Measurements from ENCODE around the gene TRIM27.

- no peak for TF ChIP-seq CTCF (IDR thresholded peaks at IDR 0.05)
- TF ChIP-seq POLR2A (IDR thresholded peaks at IDR 0.05), result no peak
These were observed 16.4 kb downstream of the TRIM27 start for GRCh38 chr6:28907394-28907793.
